ENCODE results near the gene LRRC17.

LRRC17 gene

DNA sequence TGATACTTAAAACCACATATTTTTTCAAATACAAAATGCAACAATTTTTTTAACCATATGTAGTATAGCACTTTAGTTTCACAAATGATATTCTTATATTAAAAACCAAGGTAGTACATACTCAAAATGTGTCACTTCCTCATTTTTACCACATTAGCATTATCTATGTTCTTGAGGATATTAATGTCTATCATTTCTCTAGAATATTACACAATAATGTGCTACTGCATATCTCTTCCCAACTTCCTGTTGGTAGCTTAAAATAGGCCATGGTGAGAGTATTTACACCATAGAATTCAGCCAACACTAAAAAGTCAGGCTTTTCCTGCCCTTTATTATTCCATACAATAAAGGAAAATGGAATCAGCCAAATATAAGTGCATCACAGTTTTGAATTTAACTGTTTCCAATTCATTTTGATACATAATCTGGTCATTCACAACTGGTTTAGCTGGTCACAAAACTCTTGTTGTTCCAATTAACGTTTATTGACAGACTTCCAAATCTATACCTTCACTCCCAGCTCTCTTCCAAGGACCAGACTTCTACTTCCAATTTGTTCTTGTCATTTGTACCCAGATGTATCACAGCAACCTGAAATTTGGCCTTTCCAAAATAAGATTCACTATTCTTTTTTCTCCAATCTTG is 20.0 kb upstream of the LRRC17 start:
- Histone ChIP-seq H3K4me3 (ENCODE audit: low read depth in 1 of 2, low read length in 1 of 2) (no peak overlapping the region), H3K27me3 (no peaks in the 10 kb centered on the region), H3K27ac (peak overlapping the region; percentile 21), H3K36me3 (no peaks in the 10 kb centered on the region), H3K9me3 (no peaks in the 10 kb centered on the region), H3K4me1 (ENCODE audit: control insufficient read depth in 1 of 2, insufficient read depth in 1 of 2, low read depth in 1 of 2, low read length in 1 of 2) (peaks cover 17 to 28% of the 10 kb centered on the region in 2 experiments)
- TF ChIP-seq, protein P1, sequence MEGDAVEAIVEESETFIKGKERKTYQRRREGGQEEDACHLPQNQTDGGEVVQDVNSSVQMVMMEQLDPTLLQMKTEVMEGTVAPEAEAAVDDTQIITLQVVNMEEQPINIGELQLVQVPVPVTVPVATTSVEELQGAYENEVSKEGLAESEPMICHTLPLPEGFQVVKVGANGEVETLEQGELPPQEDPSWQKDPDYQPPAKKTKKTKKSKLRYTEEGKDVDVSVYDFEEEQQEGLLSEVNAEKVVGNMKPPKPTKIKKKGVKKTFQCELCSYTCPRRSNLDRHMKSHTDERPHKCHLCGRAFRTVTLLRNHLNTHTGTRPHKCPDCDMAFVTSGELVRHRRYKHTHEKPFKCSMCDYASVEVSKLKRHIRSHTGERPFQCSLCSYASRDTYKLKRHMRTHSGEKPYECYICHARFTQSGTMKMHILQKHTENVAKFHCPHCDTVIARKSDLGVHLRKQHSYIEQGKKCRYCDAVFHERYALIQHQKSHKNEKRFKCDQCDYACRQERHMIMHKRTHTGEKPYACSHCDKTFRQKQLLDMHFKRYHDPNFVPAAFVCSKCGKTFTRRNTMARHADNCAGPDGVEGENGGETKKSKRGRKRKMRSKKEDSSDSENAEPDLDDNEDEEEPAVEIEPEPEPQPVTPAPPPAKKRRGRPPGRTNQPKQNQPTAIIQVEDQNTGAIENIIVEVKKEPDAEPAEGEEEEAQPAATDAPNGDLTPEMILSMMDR (IDR thresholded peaks at IDR 0.05) = no peak

GRCh38 chr7:102895602-102896001 is 17.2 kb upstream of the LRRC17 start:
- Histone ChIP-seq H3K4me1 (ENCODE audit: control insufficient read depth in 1 of 2, insufficient read depth in 1 of 2, low read depth in 1 of 2, low read length in 1 of 2) (peaks cover 26 to 42% of the 10 kb centered on the region in 2 experiments), H3K27me3 (no peaks in the 10 kb centered on the region), H3K36me3 (no peaks in the 10 kb centered on the region), H3K9me3 (no peaks in the 10 kb centered on the region), H3K27ac (no peak overlapping the region), H3K4me3 (ENCODE audit: low read depth in 1 of 2, low read length in 1 of 2) (no peak overlapping the region)
- TF ChIP-seq, protein P1 (IDR thresholded peaks at IDR 0.05) = no peak

DNA sequence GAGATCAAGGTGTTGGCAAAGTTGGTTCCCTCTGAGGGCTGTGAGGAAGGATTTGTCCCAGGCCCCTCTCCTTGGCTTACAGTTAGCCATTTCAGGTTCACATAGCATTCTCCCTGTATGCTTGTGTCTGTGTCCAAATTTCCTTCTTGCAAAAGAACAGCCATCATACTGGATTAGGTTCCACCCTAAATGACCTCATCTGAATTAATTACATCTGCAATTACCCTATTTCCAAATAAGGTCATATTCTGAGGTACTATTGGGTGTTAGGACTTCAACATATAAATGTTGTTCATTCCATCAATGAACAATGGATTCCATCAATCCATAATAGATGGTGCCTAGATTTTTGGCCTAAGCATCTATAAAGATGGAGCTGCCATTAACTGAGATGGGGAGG is 16.2 kb upstream of the LRRC17 start:
- Histone ChIP-seq H3K36me3 (no peaks in the 10 kb centered on the region), H3K9me3 (no peaks in the 10 kb centered on the region), H3K27ac (no peak overlapping the region), H3K4me3 (ENCODE audit: low read depth in 1 of 2, low read length in 1 of 2) (no peak overlapping the region), H3K4me1 (ENCODE audit: control insufficient read depth in 1 of 2, insufficient read depth in 1 of 2, low read depth in 1 of 2, low read length in 1 of 2) (peaks cover 22 to 38% of the 10 kb centered on the region in 2 experiments), H3K27me3 (no peaks in the 10 kb centered on the region)
- TF ChIP-seq, protein P1 (IDR thresholded peaks at IDR 0.05) = no peak

GRCh38 chr7:102897211-102897631 is 15.6 kb upstream of the LRRC17 start:
- peaks cover 22 to 32% of the 10 kb centered on the region in 2 experiments for H3K4me1 ChIP-seq (ENCODE audit: control insufficient read depth in 1 of 2, insufficient read depth in 1 of 2, low read depth in 1 of 2, low read length in 1 of 2)

DNA sequence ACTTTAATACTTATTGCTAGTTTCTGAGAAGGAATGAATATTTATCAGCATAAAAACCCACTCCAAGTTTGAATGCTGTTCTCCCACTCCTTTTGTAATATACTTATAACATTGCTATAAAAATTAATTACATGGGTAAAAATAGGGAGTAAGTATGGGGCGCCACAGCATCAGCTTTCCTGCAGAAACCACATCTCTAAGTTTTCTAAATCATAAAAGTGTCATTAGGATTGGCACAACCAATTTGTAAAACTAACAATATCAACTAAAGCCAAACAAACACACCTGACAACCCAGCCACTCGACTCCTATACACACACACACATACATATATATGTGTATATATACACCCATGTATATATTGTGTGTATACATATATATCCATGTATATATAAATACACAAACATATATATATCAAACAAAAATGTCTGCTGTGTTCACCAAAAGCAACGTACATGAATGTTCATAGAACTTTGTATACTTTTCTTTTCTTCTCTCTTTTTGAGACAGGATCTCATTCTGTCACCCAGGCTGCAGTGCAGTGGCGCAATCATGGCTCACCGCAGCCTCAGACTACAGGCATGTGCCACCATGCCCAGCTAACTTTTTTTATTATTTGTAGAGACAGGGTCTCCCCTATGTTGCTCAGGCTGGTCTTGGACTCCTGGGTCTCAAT is 14.8 kb upstream of the LRRC17 start:
- H3K4me1 ChIP-seq (ENCODE audit: control insufficient read depth in 1 of 2, insufficient read depth in 1 of 2, low read depth in 1 of 2, low read length in 1 of 2) = peaks cover 17 to 25% of the 10 kb centered on the region in 2 experiments
- H3K9me3 ChIP-seq = no peaks in the 10 kb centered on the region
- H3K36me3 ChIP-seq = no peaks in the 10 kb centered on the region
- H3K27ac ChIP-seq = peak overlapping the region; percentile 68
- H3K27me3 ChIP-seq = no peaks in the 10 kb centered on the region
- H3K4me3 ChIP-seq (ENCODE audit: low read depth in 1 of 2, low read length in 1 of 2) = no peak overlapping the region
- TF ChIP-seq, protein P1 (IDR thresholded peaks at IDR 0.05) = no peak

More at GRCh38 chr7:102897211-102897631, 15.6 kb upstream of the LRRC17 start:
- no peaks in the 10 kb centered on the region for H3K36me3 ChIP-seq
- no peak overlapping the region for H3K27ac ChIP-seq
- H3K9me3 ChIP-seq = no peaks in the 10 kb centered on the region
- no peaks in the 10 kb centered on the region for H3K27me3 ChIP-seq
- TF ChIP-seq, protein P1 (IDR thresholded peaks at IDR 0.05) = no peak
- H3K4me3 ChIP-seq (ENCODE audit: low read depth in 1 of 2, low read length in 1 of 2) = no peak overlapping the region

Measured in neutrophil (primary cell).